Suprapubic skin (tissue), 4 donors: ENCODE results near the gene DAAM2. TPM values are rescaled to one million over a fixed set of nuclear protein-coding genes. Genes with fewer than 3 reads are reported as not detected.

Experiments used
- DNase-seq, 2 donors: peaks; one replicate each; pipeline ENCODE4 v3.0.0-alpha.2; 2019; ENCODE audit warnings: low spot score in 2 of 2
- H3K27ac ChIP-seq: fragments of 200-600 bp; sonication (generic); one replicate; pipeline ENCODE4 v1.5.1; 2019
- H3K27me3 ChIP-seq: fragments of 200-600 bp; sonication (generic); one replicate; pipeline ENCODE4 v1.5.1; 2019
- H3K36me3 ChIP-seq: fragments of 200-600 bp; sonication (generic); one replicate; pipeline ENCODE4 v1.5.1; 2019
- H3K4me1 ChIP-seq: fragments of 200-600 bp; sonication (generic); one replicate; pipeline ENCODE4 v1.5.1; 2019
- H3K4me3 ChIP-seq: fragments of 200-600 bp; sonication (generic); one replicate; pipeline ENCODE4 v1.5.1; 2019; ENCODE audit warnings: mild to moderate bottlenecking
- H3K9me3 ChIP-seq: fragments of 200-600 bp; sonication (generic); one replicate; pipeline ENCODE4 v1.5.1; 2019
- EP300 ChIP-seq: sonication (generic); formaldehyde crosslinking; IDR thresholded peaks from one replicate; pipeline ENCODE4 v1.6.1; 2017; ENCODE audit warnings: antibody characterized with exemption
- POLR2A ChIP-seq, 2 donors: fragments of 450-650 bp; IDR thresholded peaks; one replicate each; pipeline ENCODE4 v1.6.1; 2017; ENCODE audit warnings: antibody characterized with exemption in 2 of 2, mild to moderate bottlenecking in 2 of 2, moderate library complexity in 2 of 2
- POLR2AphosphoS5 ChIP-seq, 3 donors: sonication (generic); formaldehyde crosslinking; IDR thresholded peaks; one replicate each; pipeline ENCODE4 v1.6.1; 2017; ENCODE audit warnings: antibody characterized with exemption in 3 of 3
- WGBS: methylation state at CpG from one replicate; pipeline ENCODE4 v1.1.5; 2018; 5-methylcytosine and 5-hydroxymethylcytosine counted together
- total RNA-seq, 4 donors: library from RNA; depleted of rRNA; stranded (reverse); fragments of >200 nt; gene quantifications; one replicate each; pipeline ENCODE4 v1.1.0, GENCODE V29; 2016
- TF ChIP-seq, protein P1 (sequence below), 2 donors: fragments of 200-600 bp in 1 of 2; fragments of 450-650 bp in 1 of 2; sonication (generic) in 1 of 2; IDR thresholded peaks; one replicate each; pipeline ENCODE4 v1.5.1; 2016 to 2019; ENCODE audit warnings: antibody characterized with exemption in 2 of 2, mild to moderate bottlenecking in 1 of 2, moderate library complexity in 1 of 2

DAAM2 gene
- total RNA-seq, 4 donors from 2014 or later = 4.7 to 17.6 (median 9.9) TPM

DNA sequence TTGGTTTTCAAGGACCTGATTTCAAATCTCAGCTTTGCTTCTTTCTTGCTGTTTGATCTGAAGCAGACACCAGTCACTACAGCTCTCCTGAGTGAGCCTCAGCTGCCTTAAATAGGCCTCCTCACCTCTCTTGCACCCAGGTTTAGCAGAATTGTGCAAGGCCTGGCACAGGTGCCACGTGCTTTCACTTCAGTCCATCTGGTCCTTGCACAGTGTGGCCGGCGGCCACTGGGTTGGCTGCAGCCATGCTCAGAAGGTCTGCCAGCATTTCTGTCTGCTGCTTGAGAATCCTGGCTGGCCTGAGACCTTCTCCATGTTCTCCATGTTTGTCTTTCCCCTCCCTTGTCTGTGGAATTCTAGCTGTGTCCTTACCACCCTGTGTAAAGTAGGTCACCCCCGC is 14.5 kb upstream of the DAAM2 start:
- WGBS = 73% methylated on average over 4 of the region's 4 CpGs
- H3K27ac ChIP-seq = no peak overlapping the region

DNA sequence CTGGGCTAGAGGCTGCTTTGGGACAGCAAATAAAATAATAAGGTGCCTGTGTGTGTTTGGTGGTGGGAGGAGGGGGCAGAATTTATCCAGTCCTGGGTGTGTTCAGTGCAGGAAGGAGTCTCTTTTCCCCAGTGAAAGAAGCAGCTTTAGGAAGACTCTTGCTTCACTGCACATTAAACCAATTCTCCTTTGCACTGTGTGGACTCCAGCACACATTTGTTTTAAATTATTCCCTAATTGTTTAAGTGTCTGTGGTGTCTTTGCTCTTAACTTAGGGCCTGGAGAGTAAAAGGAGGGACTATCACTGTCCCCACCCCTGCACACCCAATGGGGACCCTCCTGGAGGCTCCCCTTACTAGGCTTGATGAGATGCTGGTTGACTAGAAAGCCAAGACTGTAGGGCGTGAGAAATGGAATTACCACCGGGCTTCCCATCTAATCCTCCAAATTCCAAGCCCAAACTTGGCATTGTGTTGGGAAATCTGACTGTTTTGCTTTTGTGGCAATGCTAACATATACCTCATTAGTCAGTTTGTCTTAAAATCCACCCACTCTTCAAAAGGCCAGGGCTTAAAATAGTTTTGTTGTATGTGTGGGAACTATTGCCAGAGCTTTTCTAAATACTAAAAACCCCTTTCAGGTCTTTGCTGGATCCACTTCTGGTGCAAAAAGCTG is 13.5 kb upstream of the DAAM2 start:
- no peaks in the 10 kb centered on the region for H3K4me1 ChIP-seq
- WGBS = 55% methylated on average over 2 of the region's 2 CpGs
- no peak overlapping the region for H3K27ac ChIP-seq
- no peak for DNase-seq
- H3K4me3 ChIP-seq = no peak overlapping the region
- H3K36me3 ChIP-seq = no peaks in the 10 kb centered on the region
- no peaks in the 10 kb centered on the region for H3K9me3 ChIP-seq
- TF ChIP-seq, protein P1, sequence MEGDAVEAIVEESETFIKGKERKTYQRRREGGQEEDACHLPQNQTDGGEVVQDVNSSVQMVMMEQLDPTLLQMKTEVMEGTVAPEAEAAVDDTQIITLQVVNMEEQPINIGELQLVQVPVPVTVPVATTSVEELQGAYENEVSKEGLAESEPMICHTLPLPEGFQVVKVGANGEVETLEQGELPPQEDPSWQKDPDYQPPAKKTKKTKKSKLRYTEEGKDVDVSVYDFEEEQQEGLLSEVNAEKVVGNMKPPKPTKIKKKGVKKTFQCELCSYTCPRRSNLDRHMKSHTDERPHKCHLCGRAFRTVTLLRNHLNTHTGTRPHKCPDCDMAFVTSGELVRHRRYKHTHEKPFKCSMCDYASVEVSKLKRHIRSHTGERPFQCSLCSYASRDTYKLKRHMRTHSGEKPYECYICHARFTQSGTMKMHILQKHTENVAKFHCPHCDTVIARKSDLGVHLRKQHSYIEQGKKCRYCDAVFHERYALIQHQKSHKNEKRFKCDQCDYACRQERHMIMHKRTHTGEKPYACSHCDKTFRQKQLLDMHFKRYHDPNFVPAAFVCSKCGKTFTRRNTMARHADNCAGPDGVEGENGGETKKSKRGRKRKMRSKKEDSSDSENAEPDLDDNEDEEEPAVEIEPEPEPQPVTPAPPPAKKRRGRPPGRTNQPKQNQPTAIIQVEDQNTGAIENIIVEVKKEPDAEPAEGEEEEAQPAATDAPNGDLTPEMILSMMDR (IDR thresholded peaks at IDR 0.05) = no peak
- TF ChIP-seq POLR2AphosphoS5 (IDR thresholded peaks at IDR 0.05) (no peak), EP300 (no peak), POLR2A (IDR thresholded peaks at IDR 0.05) (no peak)
- no peaks in the 10 kb centered on the region for H3K27me3 ChIP-seq

More for the DNA sequence above, 14.5 kb upstream of the DAAM2 start:
- no peak for TF ChIP-seq POLR2AphosphoS5 (IDR thresholded peaks at IDR 0.05)
- TF ChIP-seq, protein P1 (IDR thresholded peaks at IDR 0.05) = no peak
- no peak for TF ChIP-seq EP300
- no peak for TF ChIP-seq POLR2A (IDR thresholded peaks at IDR 0.05)
- Histone ChIP-seq H3K9me3 (no peaks in the 10 kb centered on the region), H3K27me3 (no peaks in the 10 kb centered on the region), H3K4me1 (no peaks in the 10 kb centered on the region), H3K36me3 (no peaks in the 10 kb centered on the region), H3K4me3 (no peak overlapping the region)
- no peak for DNase-seq

DNA sequence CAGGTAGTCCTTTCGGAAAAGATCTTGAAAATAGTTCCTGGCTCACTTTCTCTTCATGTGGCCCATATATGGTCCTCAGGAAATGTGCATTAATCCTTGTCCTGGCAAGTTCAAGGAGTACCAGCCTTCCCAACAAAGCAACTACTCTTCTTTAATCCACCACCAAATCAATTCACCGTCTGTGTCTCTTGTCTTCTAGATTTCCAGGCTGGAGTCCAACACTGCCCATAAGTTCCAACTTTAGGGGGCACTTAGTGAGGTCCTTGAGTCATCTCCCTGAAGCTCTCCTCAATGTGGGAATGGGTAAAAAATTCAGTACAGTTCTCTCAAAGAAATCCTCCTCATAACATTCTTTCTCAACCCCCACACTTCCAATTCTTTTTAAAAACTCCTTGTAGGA is 6.9 kb upstream of the DAAM2 start:
- Histone ChIP-seq H3K9me3 (no peaks in the 10 kb centered on the region), H3K4me3 (no peak overlapping the region), H3K4me1 (no peaks in the 10 kb centered on the region), H3K27me3 (no peaks in the 10 kb centered on the region), H3K36me3 (no peaks in the 10 kb centered on the region), H3K27ac (no peak overlapping the region)
- no peak for TF ChIP-seq POLR2AphosphoS5 (IDR thresholded peaks at IDR 0.05)
- TF ChIP-seq POLR2A (IDR thresholded peaks at IDR 0.05) = no peak
- TF ChIP-seq EP300 = no peak
- TF ChIP-seq, protein P1 (IDR thresholded peaks at IDR 0.05) = no peak
- DNase-seq = no peak
- 76% methylated on average over 2 of the region's 2 CpGs for WGBS

DNA sequence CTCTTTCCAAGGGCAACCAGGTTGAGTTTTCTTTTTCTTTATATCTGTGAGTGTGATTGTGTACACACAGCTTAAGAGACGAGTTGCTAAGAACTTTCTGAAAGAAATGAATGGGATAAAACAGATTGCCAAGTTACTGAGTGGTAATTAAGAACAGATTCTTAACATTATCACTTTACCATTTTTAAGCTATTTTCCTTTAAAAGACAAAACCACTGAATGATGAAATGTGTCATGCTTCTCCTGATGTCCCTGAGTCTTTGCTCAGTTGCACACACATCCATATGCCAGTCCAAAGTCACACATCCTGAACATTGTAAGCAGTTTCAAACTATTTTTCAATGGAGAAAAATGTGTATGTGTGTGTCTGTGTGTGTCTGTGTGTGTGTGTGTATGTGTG is 5.5 kb upstream of the DAAM2 start:
- 68% methylated on average over 1 of the region's 1 CpG for WGBS
- H3K4me1 ChIP-seq = peaks cover 1% of the 10 kb centered on the region
- no peak for DNase-seq

DNA sequence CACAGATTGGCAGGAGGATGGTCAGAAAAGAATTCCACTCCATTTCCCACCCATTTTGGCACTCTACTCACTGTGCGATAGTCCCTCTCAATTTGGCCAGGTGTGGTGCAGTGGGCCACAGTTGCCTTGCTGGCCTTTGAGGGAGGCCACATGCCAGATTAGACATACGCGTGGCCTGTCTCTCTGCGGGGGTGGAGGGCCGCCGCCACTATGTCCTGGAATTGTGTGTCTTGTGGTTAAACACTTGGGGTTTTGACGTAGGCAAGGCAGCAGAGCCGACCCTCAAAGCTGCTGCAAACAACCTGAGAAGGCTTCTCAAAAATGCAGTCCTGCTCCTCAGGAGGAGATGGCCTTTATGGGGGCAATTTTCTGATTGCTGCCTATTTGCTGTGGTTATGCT is 4.9 kb upstream of the DAAM2 start:
- DNase-seq = no peak
- Histone ChIP-seq H3K27ac (no peak overlapping the region), H3K4me3 (no peak overlapping the region), H3K9me3 (no peaks in the 10 kb centered on the region), H3K36me3 (no peaks in the 10 kb centered on the region), H3K27me3 (peaks cover 6% of the 10 kb centered on the region), H3K4me1 (peaks cover 8% of the 10 kb centered on the region)
- TF ChIP-seq POLR2AphosphoS5 (IDR thresholded peaks at IDR 0.05) = no peak
- TF ChIP-seq POLR2A (IDR thresholded peaks at IDR 0.05) = no peak
- TF ChIP-seq, protein P1 (IDR thresholded peaks at IDR 0.05) = no peak
- TF ChIP-seq EP300 = no peak
- 89% methylated on average over 8 of the region's 8 CpGs for WGBS

More for the DNA sequence above, 5.5 kb upstream of the DAAM2 start:
- Histone ChIP-seq H3K36me3 (no peaks in the 10 kb centered on the region), H3K9me3 (no peaks in the 10 kb centered on the region), H3K27me3 (no peaks in the 10 kb centered on the region), H3K4me3 (no peak overlapping the region), H3K27ac (no peak overlapping the region)
- TF ChIP-seq EP300 = no peak
- TF ChIP-seq POLR2A (IDR thresholded peaks at IDR 0.05) = no peak
- TF ChIP-seq, protein P1 (IDR thresholded peaks at IDR 0.05) = no peak
- no peak for TF ChIP-seq POLR2AphosphoS5 (IDR thresholded peaks at IDR 0.05)
